Neural cell (in vitro differentiated cells): ENCODE data around the gene PTPRO.

Source experiments
- EP300 ChIP-seq: fragments of 450-650 bp; conservative IDR thresholded peaks from 2 replicates; pipeline ENCODE4 v1.6.1; 2014; ENCODE audit warnings: antibody characterized with exemption, mild to moderate bottlenecking, moderate library complexity; ENCODE audit not compliant: poor library complexity, severe bottlenecking
- POLR2AphosphoS5 ChIP-seq: IDR thresholded peaks from 2 replicates; pipeline ENCODE4 v1.6.1; 2012
- RAD21 ChIP-seq: fragments of 450-650 bp; conservative IDR thresholded peaks from 2 replicates; pipeline ENCODE4 v1.6.1; 2014; ENCODE audit warnings: antibody characterized with exemption, mild to moderate bottlenecking, moderate library complexity
- TF ChIP-seq, protein P1 (sequence below): fragments of 450-650 bp; IDR thresholded peaks from 2 replicates; pipeline ENCODE4 v1.5.1; 2014; ENCODE audit warnings: antibody characterized with exemption, mild to moderate bottlenecking, moderate library complexity; ENCODE audit not compliant: poor library complexity, severe bottlenecking

DNA sequence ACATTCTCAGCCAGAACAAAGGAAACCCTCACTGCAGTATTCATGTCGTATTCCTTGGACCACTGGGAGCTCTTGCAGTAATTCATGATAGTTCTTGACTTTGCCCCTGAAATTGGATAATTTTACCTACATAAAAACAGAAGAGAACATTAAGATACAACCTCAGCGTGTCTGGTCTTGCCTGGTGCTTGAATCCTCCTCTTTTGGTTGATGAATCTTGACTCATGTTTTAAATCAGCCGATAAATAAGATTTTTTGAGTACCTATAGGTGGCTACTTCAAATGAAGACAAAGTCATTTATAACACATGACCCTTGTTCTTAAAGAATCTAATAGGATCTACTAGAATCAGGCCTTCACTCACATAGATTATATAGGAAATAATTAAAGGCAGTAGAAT is 221.0 kb downstream of the PTPRO start:
- TF ChIP-seq, protein P1, sequence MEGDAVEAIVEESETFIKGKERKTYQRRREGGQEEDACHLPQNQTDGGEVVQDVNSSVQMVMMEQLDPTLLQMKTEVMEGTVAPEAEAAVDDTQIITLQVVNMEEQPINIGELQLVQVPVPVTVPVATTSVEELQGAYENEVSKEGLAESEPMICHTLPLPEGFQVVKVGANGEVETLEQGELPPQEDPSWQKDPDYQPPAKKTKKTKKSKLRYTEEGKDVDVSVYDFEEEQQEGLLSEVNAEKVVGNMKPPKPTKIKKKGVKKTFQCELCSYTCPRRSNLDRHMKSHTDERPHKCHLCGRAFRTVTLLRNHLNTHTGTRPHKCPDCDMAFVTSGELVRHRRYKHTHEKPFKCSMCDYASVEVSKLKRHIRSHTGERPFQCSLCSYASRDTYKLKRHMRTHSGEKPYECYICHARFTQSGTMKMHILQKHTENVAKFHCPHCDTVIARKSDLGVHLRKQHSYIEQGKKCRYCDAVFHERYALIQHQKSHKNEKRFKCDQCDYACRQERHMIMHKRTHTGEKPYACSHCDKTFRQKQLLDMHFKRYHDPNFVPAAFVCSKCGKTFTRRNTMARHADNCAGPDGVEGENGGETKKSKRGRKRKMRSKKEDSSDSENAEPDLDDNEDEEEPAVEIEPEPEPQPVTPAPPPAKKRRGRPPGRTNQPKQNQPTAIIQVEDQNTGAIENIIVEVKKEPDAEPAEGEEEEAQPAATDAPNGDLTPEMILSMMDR: no peak
- TF ChIP-seq EP300 (no peak), RAD21 (no peak), POLR2AphosphoS5 (no peak)
